Testis (tissue), 2 donors: ENCODE results near the gene FAM228B.

Source experiments
- POLR2A ChIP-seq: fragments of 450-650 bp; IDR thresholded peaks from one replicate; pipeline ENCODE4 v1.6.1; 2017; ENCODE audit warnings: antibody characterized with exemption, mild to moderate bottlenecking, moderate library complexity
- TF ChIP-seq, protein P1 (sequence below), 3 experiments: fragments of 450-650 bp in 2 of 3; fragments of 200-600 bp in 1 of 3; sonication (generic) in 1 of 3; IDR thresholded peaks; one replicate each; pipeline ENCODE4 v1.5.1; 2016 to 2019; ENCODE audit warnings: antibody characterized with exemption in 3 of 3, mild to moderate bottlenecking in 2 of 3, moderate library complexity in 1 of 3

DNA sequence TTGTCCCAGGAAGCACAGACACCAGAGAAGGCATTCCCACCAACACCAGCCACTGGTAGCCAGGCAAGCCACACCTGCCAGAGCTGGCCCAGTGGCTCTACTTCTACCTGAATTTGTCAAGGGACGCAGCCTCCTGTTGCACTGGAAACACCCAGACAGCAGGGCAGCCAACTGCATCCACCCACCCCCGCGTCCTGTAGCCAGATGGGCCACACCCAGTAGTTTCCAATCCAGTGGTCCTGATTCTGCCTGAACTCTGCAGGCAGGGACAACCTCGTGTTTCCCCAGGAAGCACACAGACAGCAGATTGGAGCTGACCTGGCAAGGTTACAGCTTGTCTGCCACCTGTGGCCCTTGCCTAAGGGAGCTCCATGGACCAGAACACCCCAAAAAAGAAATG lies 18.4 kb upstream of the FAM228B start:
- TF ChIP-seq, protein P1, sequence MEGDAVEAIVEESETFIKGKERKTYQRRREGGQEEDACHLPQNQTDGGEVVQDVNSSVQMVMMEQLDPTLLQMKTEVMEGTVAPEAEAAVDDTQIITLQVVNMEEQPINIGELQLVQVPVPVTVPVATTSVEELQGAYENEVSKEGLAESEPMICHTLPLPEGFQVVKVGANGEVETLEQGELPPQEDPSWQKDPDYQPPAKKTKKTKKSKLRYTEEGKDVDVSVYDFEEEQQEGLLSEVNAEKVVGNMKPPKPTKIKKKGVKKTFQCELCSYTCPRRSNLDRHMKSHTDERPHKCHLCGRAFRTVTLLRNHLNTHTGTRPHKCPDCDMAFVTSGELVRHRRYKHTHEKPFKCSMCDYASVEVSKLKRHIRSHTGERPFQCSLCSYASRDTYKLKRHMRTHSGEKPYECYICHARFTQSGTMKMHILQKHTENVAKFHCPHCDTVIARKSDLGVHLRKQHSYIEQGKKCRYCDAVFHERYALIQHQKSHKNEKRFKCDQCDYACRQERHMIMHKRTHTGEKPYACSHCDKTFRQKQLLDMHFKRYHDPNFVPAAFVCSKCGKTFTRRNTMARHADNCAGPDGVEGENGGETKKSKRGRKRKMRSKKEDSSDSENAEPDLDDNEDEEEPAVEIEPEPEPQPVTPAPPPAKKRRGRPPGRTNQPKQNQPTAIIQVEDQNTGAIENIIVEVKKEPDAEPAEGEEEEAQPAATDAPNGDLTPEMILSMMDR (IDR thresholded peaks at IDR 0.05) = no peak
- TF ChIP-seq POLR2A = no peak
